HEK293 (cell line): ENCODE data around the gene SLAMF1.

ENCODE experiments used
- CTCF ChIA-PET: fragments of 350-600 bp; formaldehyde crosslinking; extraction: SDS; loops from one replicate; lab custom pipeline; 2021; ENCODE audit warnings: antibody characterized with exemption; lab: Yijun Ruan, JAX
- POLR2A ChIA-PET: fragments of 300-600 bp; formaldehyde crosslinking; extraction: SDS; loops from one replicate; lab custom pipeline; 2020; ENCODE audit warnings: antibody characterized with exemption, inconsistent platforms; lab: Yijun Ruan, JAX
- H3K27ac ChIP-seq: fragments of 200-500 bp; sonication (Bioruptor generic); 2 replicates; pipeline ENCODE4 v1.5.1; 2014; ENCODE audit warnings: low read depth, low read length, control low read depth, inconsistent platforms; ENCODE audit errors: extremely low read depth
- H3K36me3 ChIP-seq, 2 experiments: fragments of 200-500 bp in 1 of 2; sonication (Bioruptor generic) in 1 of 2; 1 replicate in 1 of 2; 2 replicates in 1 of 2; pipeline ENCODE4 v1.5.1; 2014 to 2017; ENCODE audit warnings: inconsistent platforms in 2 of 2, low read length in 2 of 2; ENCODE audit not compliant: control insufficient read depth in 2 of 2, insufficient read depth in 1 of 2
- H3K4me1 ChIP-seq: fragments of 200-500 bp; sonication (Bioruptor generic); 2 replicates; pipeline ENCODE4 v1.5.1; 2014; ENCODE audit warnings: mild to moderate bottlenecking, low read length, inconsistent platforms; ENCODE audit not compliant: control insufficient read depth, insufficient read depth
- H3K4me3 ChIP-seq: 2 replicates; pipeline ENCODE4 v1.5.1; 2011; ENCODE audit warnings: low read depth, mild to moderate bottlenecking, control low read depth, low read length, moderate library complexity
- H3K9me3 ChIP-seq: fragments of 200-500 bp; sonication (Bioruptor generic); 2 replicates; pipeline ENCODE4 v1.5.1; 2014; ENCODE audit warnings: low read depth, low read length, inconsistent platforms; ENCODE audit not compliant: control insufficient read depth, insufficient read depth
- BCL11B ChIP-seq: fragments of 450-650 bp; formaldehyde crosslinking; IDR thresholded peaks from 2 replicates; pipeline ENCODE4 v1.5.1; 2016; ENCODE audit warnings: low read depth, missing biosample characterization, missing genetic modification characterization
- GFI1B ChIP-seq: fragments of 450-650 bp; formaldehyde crosslinking; IDR thresholded peaks from 2 replicates; pipeline ENCODE4 v1.5.1; 2016; ENCODE audit warnings: missing biosample characterization, missing genetic modification characterization
- GLIS1 ChIP-seq: fragments of 450-650 bp; formaldehyde crosslinking; IDR thresholded peaks from 2 replicates; pipeline ENCODE4 v1.5.1; 2016; ENCODE audit warnings: missing biosample characterization, missing genetic modification characterization
- IKZF3 ChIP-seq: fragments of 450-650 bp; IDR thresholded peaks from 2 replicates; pipeline ENCODE4 v1.5.0; 2018; ENCODE audit warnings: missing biosample characterization, mild to moderate bottlenecking, missing genetic modification characterization, moderate library complexity
- MYNN ChIP-seq: fragments of 450-650 bp; formaldehyde crosslinking; IDR thresholded peaks from 2 replicates; pipeline ENCODE4 v1.5.1; 2016; ENCODE audit warnings: missing biosample characterization, missing genetic modification characterization, borderline replicate concordance
- PRDM1 ChIP-seq: fragments of 450-650 bp; formaldehyde crosslinking; IDR thresholded peaks from 2 replicates; pipeline ENCODE4; 2016; ENCODE audit warnings: missing biosample characterization, missing genetic modification characterization
- SP2 ChIP-seq: fragments of 450-650 bp; formaldehyde crosslinking; IDR thresholded peaks from 2 replicates; pipeline ENCODE4 v1.5.1; 2016; ENCODE audit warnings: missing biosample characterization, missing genetic modification characterization
- ZBTB20 ChIP-seq: fragments of 450-650 bp; formaldehyde crosslinking; IDR thresholded peaks from 2 replicates; pipeline ENCODE4 v1.5.1; 2016; ENCODE audit warnings: missing biosample characterization, missing genetic modification characterization
- ZFP41 ChIP-seq: fragments of 450-650 bp; formaldehyde crosslinking; IDR thresholded peaks from 2 replicates; pipeline ENCODE4 v1.5.1; 2016; ENCODE audit warnings: missing biosample characterization, missing genetic modification characterization, borderline replicate concordance
- ZNF148 ChIP-seq: fragments of 450-650 bp; formaldehyde crosslinking; IDR thresholded peaks from 2 replicates; pipeline ENCODE4 v1.5.0; 2017; ENCODE audit warnings: missing biosample characterization, missing genetic modification characterization, borderline replicate concordance
- ZNF214 ChIP-seq: fragments of 450-650 bp; formaldehyde crosslinking; IDR thresholded peaks from 2 replicates; pipeline ENCODE4 v1.5.1; 2017; ENCODE audit warnings: missing biosample characterization, mild to moderate bottlenecking, missing genetic modification characterization, borderline replicate concordance
- ZNF404 ChIP-seq: fragments of 450-650 bp; formaldehyde crosslinking; IDR thresholded peaks from 2 replicates; pipeline ENCODE4 v1.5.1; 2017; ENCODE audit warnings: missing biosample characterization, missing genetic modification characterization
- ZNF423 ChIP-seq: fragments of 450-650 bp; formaldehyde crosslinking; IDR thresholded peaks from 2 replicates; pipeline ENCODE4 v1.5.1; 2016; ENCODE audit warnings: missing biosample characterization, missing genetic modification characterization
- ZNF48 ChIP-seq: fragments of 450-650 bp; formaldehyde crosslinking; IDR thresholded peaks from 2 replicates; pipeline ENCODE4 v1.5.1; 2016; ENCODE audit warnings: missing biosample characterization, missing genetic modification characterization
- ZNF518A ChIP-seq: fragments of 450-650 bp; formaldehyde crosslinking; conservative IDR thresholded peaks from 2 replicates; pipeline ENCODE4 v1.5.1; 2016; ENCODE audit warnings: low read depth, missing biosample characterization, missing genetic modification characterization
- ZNF549 ChIP-seq: fragments of 450-650 bp; IDR thresholded peaks from 2 replicates; pipeline ENCODE4 v1.5.1; 2018; ENCODE audit warnings: missing biosample characterization, missing genetic modification characterization, mild to moderate bottlenecking, inconsistent platforms, moderate library complexity
- ZNF560 ChIP-seq: fragments of 450-650 bp; formaldehyde crosslinking; IDR thresholded peaks from 2 replicates; pipeline ENCODE4 v1.5.1; 2017; ENCODE audit warnings: missing biosample characterization, missing genetic modification characterization, borderline replicate concordance
- ZNF624 ChIP-seq: fragments of 450-650 bp; formaldehyde crosslinking; IDR thresholded peaks from 2 replicates; pipeline ENCODE4 v1.5.1; 2017; ENCODE audit warnings: missing biosample characterization, missing genetic modification characterization
- ZNF701 ChIP-seq: fragments of 450-650 bp; formaldehyde crosslinking; IDR thresholded peaks from 2 replicates; pipeline ENCODE4 v1.5.1; 2016; ENCODE audit warnings: missing biosample characterization, missing genetic modification characterization
- ZNF747 ChIP-seq: fragments of 450-650 bp; formaldehyde crosslinking; IDR thresholded peaks from 2 replicates; pipeline ENCODE4 v1.5.1; 2016; ENCODE audit warnings: missing biosample characterization, missing genetic modification characterization
- ZSCAN30 ChIP-seq: fragments of 450-650 bp; IDR thresholded peaks from 2 replicates; pipeline ENCODE4 v1.5.1; 2018; ENCODE audit warnings: missing biosample characterization, mild to moderate bottlenecking, missing genetic modification characterization, moderate library complexity
- ZXDB ChIP-seq: fragments of 450-650 bp; formaldehyde crosslinking; IDR thresholded peaks from 2 replicates; pipeline ENCODE4 v1.5.1; 2016; ENCODE audit warnings: missing biosample characterization, missing genetic modification characterization
- TF ChIP-seq, protein P1 (sequence below): fragments of 450-650 bp; formaldehyde crosslinking; IDR thresholded peaks from 2 replicates; pipeline ENCODE4 v1.5.1; 2016; ENCODE audit warnings: missing biosample characterization, missing genetic modification characterization
- TF ChIP-seq, protein P2 (sequence below): fragments of 450-650 bp; formaldehyde crosslinking; IDR thresholded peaks from 2 replicates; pipeline ENCODE4 v1.5.1; 2016; ENCODE audit warnings: missing biosample characterization, missing genetic modification characterization

Gene SLAMF1

GRCh38 chr1:160578175-160578524, 68.7 kb downstream of the SLAMF1 start (continued):
- TF ChIP-seq ZNF148 (tag by site-specific recombination) (no peak), MYNN (no peak), GLIS1 (tag by site-specific recombination) (no peak), IKZF3 (tag by site-specific recombination) (no peak), ZSCAN30 (tag by site-specific recombination) (no peak)

DNA sequence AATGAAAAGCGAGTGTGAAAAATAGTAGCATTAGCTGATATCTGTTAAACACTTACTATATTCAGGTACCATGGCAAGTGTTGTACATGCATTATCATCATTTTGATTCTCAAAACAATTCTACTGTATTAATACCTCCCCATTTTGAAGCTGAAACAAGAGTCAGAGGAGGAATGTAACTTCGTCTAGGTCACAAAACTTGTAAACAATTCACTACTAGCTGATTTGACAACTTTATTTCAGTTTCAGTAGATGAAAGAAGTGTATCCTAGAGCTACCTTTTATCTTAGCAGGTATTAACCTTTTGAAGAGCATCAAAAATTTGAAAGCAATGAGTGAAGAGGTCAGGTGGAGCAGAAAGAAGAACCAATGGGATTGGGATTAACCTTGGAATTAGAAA, 69.2 kb downstream of the SLAMF1 start:
- Histone ChIP-seq H3K36me3 (no peaks in the 10 kb centered on the region), H3K4me3 (no peak overlapping the region), H3K9me3 (no peaks in the 10 kb centered on the region), H3K27ac (no peak overlapping the region), H3K4me1 (no peaks in the 10 kb centered on the region)
- ChIA-PET POLR2A (no interaction called here), CTCF (interaction anchor here (0.6 kb wide), 3 partner anchors 391 to 1376 kb away, joined by 3 to 4 read pairs (median 3); no protein-coding TSS in a partner anchor)
- no peak for TF ChIP-seq SP2 (tag by site-specific recombination)
- no peak for TF ChIP-seq ZFP41 (tag by site-specific recombination)
- TF ChIP-seq ZNF423 (tag by site-specific recombination): no peak
- TF ChIP-seq ZBTB20 (tag by site-specific recombination): no peak
- TF ChIP-seq, protein P1, sequence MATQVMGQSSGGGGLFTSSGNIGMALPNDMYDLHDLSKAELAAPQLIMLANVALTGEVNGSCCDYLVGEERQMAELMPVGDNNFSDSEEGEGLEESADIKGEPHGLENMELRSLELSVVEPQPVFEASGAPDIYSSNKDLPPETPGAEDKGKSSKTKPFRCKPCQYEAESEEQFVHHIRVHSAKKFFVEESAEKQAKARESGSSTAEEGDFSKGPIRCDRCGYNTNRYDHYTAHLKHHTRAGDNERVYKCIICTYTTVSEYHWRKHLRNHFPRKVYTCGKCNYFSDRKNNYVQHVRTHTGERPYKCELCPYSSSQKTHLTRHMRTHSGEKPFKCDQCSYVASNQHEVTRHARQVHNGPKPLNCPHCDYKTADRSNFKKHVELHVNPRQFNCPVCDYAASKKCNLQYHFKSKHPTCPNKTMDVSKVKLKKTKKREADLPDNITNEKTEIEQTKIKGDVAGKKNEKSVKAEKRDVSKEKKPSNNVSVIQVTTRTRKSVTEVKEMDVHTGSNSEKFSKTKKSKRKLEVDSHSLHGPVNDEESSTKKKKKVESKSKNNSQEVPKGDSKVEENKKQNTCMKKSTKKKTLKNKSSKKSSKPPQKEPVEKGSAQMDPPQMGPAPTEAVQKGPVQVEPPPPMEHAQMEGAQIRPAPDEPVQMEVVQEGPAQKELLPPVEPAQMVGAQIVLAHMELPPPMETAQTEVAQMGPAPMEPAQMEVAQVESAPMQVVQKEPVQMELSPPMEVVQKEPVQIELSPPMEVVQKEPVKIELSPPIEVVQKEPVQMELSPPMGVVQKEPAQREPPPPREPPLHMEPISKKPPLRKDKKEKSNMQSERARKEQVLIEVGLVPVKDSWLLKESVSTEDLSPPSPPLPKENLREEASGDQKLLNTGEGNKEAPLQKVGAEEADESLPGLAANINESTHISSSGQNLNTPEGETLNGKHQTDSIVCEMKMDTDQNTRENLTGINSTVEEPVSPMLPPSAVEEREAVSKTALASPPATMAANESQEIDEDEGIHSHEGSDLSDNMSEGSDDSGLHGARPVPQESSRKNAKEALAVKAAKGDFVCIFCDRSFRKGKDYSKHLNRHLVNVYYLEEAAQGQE (tag by site-specific recombination): no peak
- TF ChIP-seq, protein P2, sequence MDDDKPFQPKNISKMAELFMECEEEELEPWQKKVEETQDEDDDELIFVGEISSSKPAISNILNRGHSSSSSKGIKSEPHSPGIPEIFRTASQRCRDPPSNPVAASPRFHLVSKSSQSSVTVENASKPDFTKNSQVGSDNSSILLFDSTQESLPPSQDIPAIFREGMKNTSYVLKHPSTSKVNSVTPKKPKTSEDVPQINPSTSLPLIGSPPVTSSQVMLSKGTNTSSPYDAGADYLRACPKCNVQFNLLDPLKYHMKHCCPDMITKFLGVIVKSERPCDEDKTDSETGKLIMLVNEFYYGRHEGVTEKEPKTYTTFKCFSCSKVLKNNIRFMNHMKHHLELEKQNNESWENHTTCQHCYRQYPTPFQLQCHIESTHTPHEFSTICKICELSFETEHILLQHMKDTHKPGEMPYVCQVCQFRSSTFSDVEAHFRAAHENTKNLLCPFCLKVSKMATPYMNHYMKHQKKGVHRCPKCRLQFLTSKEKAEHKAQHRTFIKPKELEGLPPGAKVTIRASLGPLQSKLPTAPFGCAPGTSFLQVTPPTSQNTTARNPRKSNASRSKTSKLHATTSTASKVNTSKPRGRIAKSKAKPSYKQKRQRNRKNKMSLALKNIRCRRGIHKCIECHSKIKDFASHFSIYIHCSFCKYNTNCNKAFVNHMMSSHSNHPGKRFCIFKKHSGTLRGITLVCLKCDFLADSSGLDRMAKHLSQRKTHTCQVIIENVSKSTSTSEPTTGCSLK (tag by site-specific recombination): no peak
- no peak for TF ChIP-seq ZNF747 (tag by site-specific recombination)
- no peak for TF ChIP-seq PRDM1
- no peak for TF ChIP-seq ZNF549 (tag by site-specific recombination)
- no peak for TF ChIP-seq ZNF214 (tag by site-specific recombination)
- TF ChIP-seq ZNF48: no peak
- no peak for TF ChIP-seq ZNF518A (tag by site-specific recombination)
- TF ChIP-seq ZNF624 (tag by site-specific recombination): no peak
- no peak for TF ChIP-seq BCL11B (tag by site-specific recombination)
- TF ChIP-seq ZXDB (tag by site-specific recombination): no peak
- TF ChIP-seq ZNF701 (tag by site-specific recombination): no peak
- no peak for TF ChIP-seq GFI1B (tag by site-specific recombination)
- no peak for TF ChIP-seq ZNF560 (tag by site-specific recombination)
- no peak for TF ChIP-seq ZNF404 (tag by site-specific recombination)
